Karpas-422 (cell line): ENCODE results near the gene RNF138. TPM values are rescaled to one million over a fixed set of nuclear protein-coding genes. Genes with fewer than 3 reads are reported as not detected.
A peak's percentile ranks its signal among the peaks of the same experiment; 100 is the strongest.

Source experiments
- DNase-seq: peaks from one replicate; pipeline ENCODE4 v3.0.0-alpha.2; 2015
- H2AFZ ChIP-seq: fragments of 200-600 bp; sonication (generic); 2 replicates; pipeline ENCODE4 v1.6.1; 2014; ENCODE audit warnings: antibody characterized with exemption, low read length, mixed read lengths
- H3K27ac ChIP-seq: fragments of 200-600 bp; sonication (generic); 2 replicates; pipeline ENCODE4 v1.5.1; 2014; ENCODE audit warnings: mild to moderate bottlenecking, low read length, moderate library complexity
- H3K27me3 ChIP-seq: fragments of 200-600 bp; sonication (generic); 2 replicates; pipeline ENCODE4 v1.6.1; 2014; ENCODE audit warnings: low read length, mixed read lengths
- H3K36me3 ChIP-seq: fragments of 200-600 bp; sonication (generic); 2 replicates; pipeline ENCODE4 v1.6.1; 2014; ENCODE audit warnings: low read length, mixed read lengths; ENCODE audit not compliant: insufficient read depth
- H3K4me1 ChIP-seq: fragments of 200-600 bp; sonication (generic); 2 replicates; pipeline ENCODE4 v1.6.1; 2014; ENCODE audit warnings: mild to moderate bottlenecking, low read length, mixed read lengths
- H3K4me2 ChIP-seq: fragments of 200-600 bp; sonication (generic); 2 replicates; pipeline ENCODE4 v1.6.1; 2014; ENCODE audit warnings: low read length, low read depth, mild to moderate bottlenecking; ENCODE audit not compliant: poor library complexity, severe bottlenecking
- H3K4me3 ChIP-seq: fragments of 200-600 bp; sonication (generic); 2 replicates; pipeline ENCODE4 v1.5.1; 2014; ENCODE audit warnings: mild to moderate bottlenecking, antibody characterized with exemption, low read length, mixed read lengths
- H3K79me2 ChIP-seq: fragments of 200-600 bp; sonication (generic); 2 replicates; pipeline ENCODE4 v1.6.1; 2014; ENCODE audit warnings: mild to moderate bottlenecking, low read length, mixed read lengths
- H3K9ac ChIP-seq: fragments of 200-600 bp; sonication (generic); 2 replicates; pipeline ENCODE4 v1.6.0; 2014; ENCODE audit warnings: low read length
- H3K9me2 ChIP-seq: fragments of 200-600 bp; sonication (generic), shearing (Covaris generic); replicated peaks from 2 replicates; pipeline ENCODE4 v1.6.0; 2014; ENCODE audit warnings: mild to moderate bottlenecking, low read length, moderate library complexity; ENCODE audit not compliant: insufficient read depth
- H3K9me3 ChIP-seq: fragments of 300-700, 200-600 bp; sonication (generic); 2 replicates; pipeline ENCODE4 v1.6.1; 2014; ENCODE audit warnings: low read length, mixed read lengths
- H4K20me1 ChIP-seq: fragments of 200-600 bp; sonication (generic); 2 replicates; pipeline ENCODE4 v1.6.1; 2014; ENCODE audit warnings: mild to moderate bottlenecking, antibody characterized with exemption, low read length, low read depth; ENCODE audit not compliant: insufficient read depth
- total RNA-seq: library from RNA; depleted of rRNA; stranded (reverse); fragments of >200 nt; shearing (Covaris generic); gene quantifications from 2 replicates; pipeline ENCODE4 v1.2.3, GENCODE V29; 2014; ENCODE audit warnings: low replicate concordance; rRNA removed

RNF138 gene, protein sequence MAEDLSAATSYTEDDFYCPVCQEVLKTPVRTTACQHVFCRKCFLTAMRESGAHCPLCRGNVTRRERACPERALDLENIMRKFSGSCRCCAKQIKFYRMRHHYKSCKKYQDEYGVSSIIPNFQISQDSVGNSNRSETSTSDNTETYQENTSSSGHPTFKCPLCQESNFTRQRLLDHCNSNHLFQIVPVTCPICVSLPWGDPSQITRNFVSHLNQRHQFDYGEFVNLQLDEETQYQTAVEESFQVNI
- 21.8 and 34.0 TPM in 2 replicates for total RNA-seq

DNA sequence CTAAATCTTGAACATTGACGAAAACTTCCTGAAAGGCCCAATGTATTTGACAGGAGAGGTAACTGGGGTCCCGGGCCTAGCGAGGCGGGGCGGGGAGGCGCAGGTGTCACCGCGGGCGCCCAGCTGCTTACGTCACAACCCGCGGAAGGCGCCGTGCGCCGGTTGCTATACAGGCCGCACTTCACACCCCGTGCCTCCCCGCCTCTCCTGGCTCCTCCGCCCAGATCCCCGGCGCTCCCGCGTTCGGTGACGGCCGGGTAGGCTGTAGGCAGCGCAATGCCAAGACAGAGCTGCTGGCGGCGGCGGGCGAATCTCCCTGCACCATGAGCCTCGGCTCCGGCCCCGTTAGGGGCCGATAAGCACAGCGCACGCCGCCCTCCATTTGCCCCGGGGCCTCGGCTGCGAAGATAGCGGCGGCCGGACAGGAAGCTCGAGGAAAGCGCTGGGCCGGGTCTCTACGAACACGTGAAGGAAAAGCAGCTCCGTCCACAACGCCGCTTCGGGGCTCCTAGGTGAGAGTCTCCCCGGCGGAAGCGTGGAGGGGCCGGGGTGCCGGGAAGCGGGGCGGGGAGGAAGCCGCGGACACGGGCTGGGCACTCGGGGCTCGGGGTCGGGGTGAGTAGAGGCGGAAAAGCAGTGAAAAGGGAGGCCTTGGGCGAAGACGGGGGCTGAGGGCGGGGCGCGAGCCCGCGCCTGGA is at the start of gene RNF138:
Gene RNF138, plus strand, starts transcription at position 151 of the 698 bp plus-strand sequence. CDS start 903 bp downstream, outside the sequence.
- peaks cover 20% of the 10 kb centered on the region for H3K4me1 ChIP-seq
- peak within 1 kb of the TSS; percentile 99 for H2AFZ ChIP-seq
- no peaks in the 10 kb centered on the region for H3K9me3 ChIP-seq
- peak within 1 kb of the TSS; percentile 93 for H3K27ac ChIP-seq
- H3K79me2 ChIP-seq = peaks cover 44% of the 10 kb centered on the region
- DNase-seq = peak; percentile 94
- H3K36me3 ChIP-seq = peaks cover 27% of the 10 kb centered on the region; the same call in 1 of the 2 replicates
- no peaks in the 10 kb centered on the region for H3K27me3 ChIP-seq
- peak within 1 kb of the TSS; percentile 97 for H3K9ac ChIP-seq
- peaks cover 21% of the 10 kb centered on the region; the same call in 1 of the 2 replicates for H4K20me1 ChIP-seq
- H3K4me3 ChIP-seq = peak within 1 kb of the TSS; percentile 96
- H3K4me2 ChIP-seq = peak within 1 kb of the TSS; percentile 96
- H3K9me2 ChIP-seq = no peaks in the 10 kb centered on the region

DNA sequence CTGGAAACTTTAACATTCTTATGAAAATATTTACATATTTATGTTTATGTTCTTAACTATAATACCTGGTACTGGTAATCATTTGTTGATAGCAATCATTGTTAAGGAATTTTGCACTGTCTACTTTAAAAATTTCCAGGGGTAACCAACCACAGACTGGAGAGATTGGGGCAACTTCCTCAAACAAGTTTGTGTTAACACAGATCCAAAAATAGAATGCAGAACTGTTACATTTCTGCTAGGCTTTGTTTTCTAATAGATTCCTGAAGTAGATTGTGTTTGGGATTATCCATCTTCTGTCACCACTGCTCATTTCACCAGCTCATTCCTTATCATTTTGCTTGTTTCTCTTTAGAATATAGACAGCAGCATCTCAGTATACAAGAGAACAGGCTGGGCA is 49.3 kb upstream of the RNF138 start:
- Histone ChIP-seq H2AFZ (no peak overlapping the region), H3K79me2 (no peaks in the 10 kb centered on the region), H3K36me3 (no peaks in the 10 kb centered on the region), H3K9me2 (no peaks in the 10 kb centered on the region), H3K9me3 (no peaks in the 10 kb centered on the region), H3K4me2 (no peak overlapping the region), H3K9ac (no peak overlapping the region), H3K4me3 (no peak overlapping the region), H3K27ac (no peak overlapping the region), H3K27me3 (no peaks in the 10 kb centered on the region), H4K20me1 (no peaks in the 10 kb centered on the region), H3K4me1 (peaks cover 4% of the 10 kb centered on the region; the same call in 1 of the 2 replicates)
- no peak for DNase-seq

DNA sequence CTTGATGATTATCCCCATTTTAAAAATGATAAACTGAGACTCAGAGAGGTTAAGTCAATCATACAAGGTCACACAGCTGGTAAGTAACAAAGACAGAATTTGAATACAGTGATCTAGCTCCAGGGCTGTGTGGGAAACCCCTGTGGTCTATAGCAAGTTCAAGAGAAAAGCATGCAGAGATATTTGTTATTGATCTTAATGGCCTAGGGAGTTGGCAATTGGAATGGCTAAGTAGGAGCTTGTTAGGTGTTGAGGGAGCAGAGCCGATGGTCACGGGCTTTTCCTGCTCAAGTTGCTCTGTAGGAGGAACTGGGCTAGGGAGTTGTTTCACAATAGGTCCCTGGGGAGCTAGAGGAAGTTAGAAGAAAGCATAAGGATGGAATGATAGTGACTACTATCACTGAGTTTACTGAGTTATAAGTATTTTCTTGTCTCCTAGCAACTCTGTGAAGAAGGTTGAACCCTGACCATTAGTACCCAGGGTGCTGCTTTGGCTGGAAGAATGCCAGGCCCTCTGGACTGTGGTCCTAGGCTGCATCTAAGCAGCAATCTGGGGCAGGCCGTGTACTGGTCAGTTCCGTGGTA is 43.1 kb upstream of the RNF138 start:
- Histone ChIP-seq H3K4me2 (no peak overlapping the region), H3K27me3 (no peaks in the 10 kb centered on the region), H3K9me2 (no peaks in the 10 kb centered on the region), H3K9ac (no peak overlapping the region), H3K27ac (no peak overlapping the region), H3K4me3 (no peak overlapping the region), H4K20me1 (no peaks in the 10 kb centered on the region), H3K36me3 (no peaks in the 10 kb centered on the region), H3K4me1 (no peaks in the 10 kb centered on the region), H3K79me2 (no peaks in the 10 kb centered on the region), H3K9me3 (no peaks in the 10 kb centered on the region), H2AFZ (no peak overlapping the region)
- no peak for DNase-seq

DNA sequence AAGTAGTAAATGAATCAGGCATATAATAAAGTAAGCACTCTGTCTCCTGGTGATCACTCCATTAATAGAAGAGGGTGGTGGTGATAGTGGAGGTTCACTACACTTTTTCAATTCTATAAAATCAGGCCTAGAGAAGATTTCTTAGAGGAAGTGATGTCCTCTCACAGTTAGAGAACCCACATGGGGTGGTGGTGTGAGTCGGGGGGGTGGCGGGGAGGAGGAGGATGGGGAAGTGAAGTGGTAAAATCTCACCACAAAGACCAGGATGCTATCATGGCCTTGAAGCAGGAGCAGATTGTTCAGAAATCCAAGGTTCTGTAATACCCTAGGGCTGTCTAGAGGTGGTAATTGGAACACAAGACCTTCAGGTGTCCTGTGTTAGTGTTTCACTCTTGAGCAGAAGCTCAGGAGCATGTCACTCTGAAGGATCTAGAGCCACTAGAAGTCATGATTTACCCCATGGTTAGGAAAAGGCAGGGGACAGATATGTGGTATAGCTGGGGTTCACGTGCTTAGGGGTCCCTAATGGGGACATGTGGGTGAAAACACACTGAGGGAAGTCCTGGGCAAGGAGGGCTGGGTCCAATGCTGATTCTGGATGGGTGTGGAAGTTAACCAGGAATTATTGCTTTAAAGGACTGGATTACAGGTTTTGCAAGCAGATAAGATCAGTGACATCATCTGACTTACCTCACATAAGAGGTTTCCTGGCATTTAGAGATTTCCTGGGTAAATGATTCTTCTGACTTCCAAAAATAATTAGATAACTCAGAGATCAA is 42.1 kb upstream of the RNF138 start:
- Histone ChIP-seq H3K4me2 (no peak overlapping the region), H3K79me2 (no peaks in the 10 kb centered on the region), H3K27me3 (no peaks in the 10 kb centered on the region), H3K27ac (no peak overlapping the region), H4K20me1 (no peaks in the 10 kb centered on the region), H3K36me3 (no peaks in the 10 kb centered on the region), H2AFZ (no peak overlapping the region), H3K4me1 (no peaks in the 10 kb centered on the region), H3K9ac (no peak overlapping the region), H3K9me3 (no peaks in the 10 kb centered on the region), H3K9me2 (no peaks in the 10 kb centered on the region), H3K4me3 (no peak overlapping the region)
- DNase-seq = no peak

DNA sequence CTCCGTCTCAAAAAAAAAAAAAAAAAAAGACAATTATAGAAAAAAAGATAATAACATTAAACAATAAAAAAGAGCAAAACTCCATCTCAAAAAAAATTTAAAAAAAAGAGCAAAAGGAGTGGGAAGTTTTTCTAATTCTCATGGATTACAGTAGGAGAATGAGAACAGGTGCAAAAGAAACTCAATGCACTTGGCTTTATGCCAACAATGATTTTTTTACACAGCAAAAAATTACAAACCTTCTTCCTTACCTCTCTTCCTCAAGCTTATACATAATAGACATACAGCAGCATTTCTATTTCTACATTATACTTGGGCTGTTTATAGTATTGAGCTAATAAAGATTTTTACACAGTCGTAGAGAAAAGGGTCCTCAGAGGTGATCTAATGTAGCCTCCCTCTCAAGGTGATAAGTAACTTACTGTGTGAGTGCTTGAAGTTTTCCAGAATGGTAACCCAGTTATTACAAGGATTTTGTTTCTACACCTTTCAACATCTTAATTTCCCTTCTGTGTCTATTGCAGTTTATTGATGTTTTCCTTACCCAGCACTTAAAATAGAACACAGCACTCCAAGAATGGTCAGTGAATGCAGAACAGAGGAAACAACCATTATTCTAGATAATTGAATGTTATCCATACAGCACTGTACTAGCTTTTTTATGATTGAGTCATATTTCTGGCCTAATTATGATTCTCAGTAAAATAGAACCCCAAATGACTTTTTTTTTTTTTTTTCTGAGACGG is 34.9 kb upstream of the RNF138 start:
- no peaks in the 10 kb centered on the region for H3K4me1 ChIP-seq
- no peak overlapping the region for H3K9ac ChIP-seq
- no peak overlapping the region for H3K4me2 ChIP-seq
- no peaks in the 10 kb centered on the region for H3K9me2 ChIP-seq
- H3K9me3 ChIP-seq = no peaks in the 10 kb centered on the region
- H3K27ac ChIP-seq = no peak overlapping the region
- no peaks in the 10 kb centered on the region for H4K20me1 ChIP-seq
- DNase-seq = no peak
- no peak overlapping the region for H3K4me3 ChIP-seq
- no peaks in the 10 kb centered on the region for H3K79me2 ChIP-seq
- H2AFZ ChIP-seq = no peak overlapping the region
- no peaks in the 10 kb centered on the region for H3K36me3 ChIP-seq
- no peaks in the 10 kb centered on the region for H3K27me3 ChIP-seq

DNA sequence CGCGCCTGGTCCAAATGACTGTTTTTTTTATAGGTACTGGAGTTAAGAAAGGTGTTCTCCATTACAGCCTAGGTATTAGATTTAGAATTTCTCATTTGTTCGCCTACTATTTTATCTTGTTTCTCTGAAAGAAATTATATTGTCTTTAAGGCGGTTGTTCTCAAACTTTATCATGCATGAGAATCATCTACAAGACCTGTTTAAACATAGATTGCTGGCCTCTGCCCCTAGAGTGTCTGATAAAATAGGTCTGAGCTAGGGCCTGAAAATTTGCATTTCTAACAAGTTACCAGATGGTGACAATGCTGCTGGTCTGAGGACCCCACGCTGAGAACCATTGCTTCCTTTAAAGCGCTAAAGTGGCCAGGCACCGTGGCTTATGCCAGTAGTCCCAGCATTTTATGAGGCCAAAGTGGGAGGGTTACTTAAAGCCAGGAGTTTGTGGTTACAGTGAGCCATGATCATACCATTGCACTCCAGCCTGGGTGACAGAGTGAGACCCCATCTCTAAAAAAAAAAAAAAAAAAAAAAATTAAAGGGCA is 34.0 kb upstream of the RNF138 start:
- Histone ChIP-seq H3K4me2 (no peak overlapping the region), H3K9me2 (no peaks in the 10 kb centered on the region), H3K9me3 (no peaks in the 10 kb centered on the region), H3K27me3 (no peaks in the 10 kb centered on the region), H3K36me3 (no peaks in the 10 kb centered on the region), H3K4me1 (no peaks in the 10 kb centered on the region), H4K20me1 (no peaks in the 10 kb centered on the region), H3K79me2 (no peaks in the 10 kb centered on the region), H2AFZ (no peak overlapping the region), H3K4me3 (no peak overlapping the region), H3K27ac (no peak overlapping the region), H3K9ac (no peak overlapping the region)
- no peak for DNase-seq

DNA sequence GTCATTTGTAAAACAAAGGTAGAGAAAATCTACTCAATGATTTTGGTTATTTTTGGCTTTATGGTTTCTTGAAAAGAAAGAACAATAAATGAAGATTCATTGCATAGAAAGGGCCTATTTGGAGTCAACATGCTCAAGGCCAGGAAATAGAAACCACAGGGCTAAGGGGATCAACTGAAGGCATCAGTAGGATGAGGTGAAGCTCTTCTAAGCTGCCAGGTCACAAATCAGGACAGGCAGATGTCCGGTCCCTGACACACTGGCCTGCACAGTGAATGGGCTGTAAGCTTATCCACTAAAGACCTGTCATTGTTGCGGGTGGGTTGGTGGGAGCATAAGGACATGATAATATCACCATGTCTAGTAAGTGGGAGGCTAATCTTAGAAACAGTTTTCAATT is 31.6 kb upstream of the RNF138 start:
- Histone ChIP-seq H3K9ac (no peak overlapping the region), H3K79me2 (no peaks in the 10 kb centered on the region), H3K9me3 (no peaks in the 10 kb centered on the region), H3K4me1 (no peaks in the 10 kb centered on the region), H3K27me3 (no peaks in the 10 kb centered on the region), H3K36me3 (no peaks in the 10 kb centered on the region), H3K4me2 (no peak overlapping the region), H3K9me2 (no peaks in the 10 kb centered on the region), H2AFZ (no peak overlapping the region), H3K4me3 (no peak overlapping the region), H4K20me1 (no peaks in the 10 kb centered on the region), H3K27ac (no peak overlapping the region)
- no peak for DNase-seq
